DND-41 (cell line): Measurements from ENCODE around the gene A2M.

Source experiments
- ATAC-seq: fragments of 200-7000 bp; cut with Tn5 transposase; 3 replicates; pipeline ENCODE4 v1.9.1; 2021; ENCODE audit warnings: low read depth; ENCODE audit not compliant: insufficient read depth
- DNase-seq: peaks from one replicate; pipeline ENCODE4 v3.0.0-alpha.2; 2020
- H2AFZ ChIP-seq: 2 replicates; pipeline ENCODE4 v1.6.0; 2012; ENCODE audit warnings: low read depth, low read length
- H3K27ac ChIP-seq: 2 replicates; pipeline ENCODE4 v1.5.1; 2012; ENCODE audit warnings: low read length, inconsistent platforms
- H3K27me3 ChIP-seq: fragments of 200-600 bp; sonication (generic); 2 replicates; pipeline ENCODE4 v1.6.0; 2012; ENCODE audit warnings: low read length, mild to moderate bottlenecking, inconsistent platforms; ENCODE audit not compliant: insufficient read depth, poor library complexity
- H3K36me3 ChIP-seq: 2 replicates; pipeline ENCODE4 v1.5.1; 2012; ENCODE audit warnings: low read length, inconsistent platforms; ENCODE audit not compliant: insufficient read depth
- H3K4me1 ChIP-seq: 2 replicates; pipeline ENCODE4 v1.5.1; 2012; ENCODE audit warnings: mild to moderate bottlenecking, low read length; ENCODE audit not compliant: insufficient read depth
- H3K4me2 ChIP-seq: 2 replicates; pipeline ENCODE4 v1.6.0; 2012; ENCODE audit warnings: mild to moderate bottlenecking, moderate library complexity, low read length, inconsistent platforms; ENCODE audit not compliant: insufficient read depth
- H3K4me3 ChIP-seq, 2 experiments: fragments of 200-600 bp in 1 of 2; shearing (Covaris generic) in 1 of 2; 2 replicates each; pipeline ENCODE4 v1.5.1; 2012 to 2016; ENCODE audit warnings: inconsistent platforms in 2 of 2, low read length in 2 of 2, mild to moderate bottlenecking in 2 of 2, low read depth in 1 of 2, moderate library complexity in 1 of 2
- H3K79me2 ChIP-seq: 2 replicates; pipeline ENCODE4 v1.6.0; 2012; ENCODE audit warnings: low read length, inconsistent platforms; ENCODE audit not compliant: insufficient read depth
- H3K9ac ChIP-seq: 2 replicates; pipeline ENCODE4 v1.6.0; 2012; ENCODE audit warnings: low read depth, mild to moderate bottlenecking, inconsistent platforms, low read length, moderate library complexity
- H3K9me3 ChIP-seq: 2 replicates; pipeline ENCODE4 v1.5.1; 2012; ENCODE audit warnings: low read length, moderate library complexity, mild to moderate bottlenecking, inconsistent platforms; ENCODE audit not compliant: insufficient read depth, severe bottlenecking
- H4K20me1 ChIP-seq: 2 replicates; pipeline ENCODE4 v1.6.0; 2012; ENCODE audit warnings: low read length; ENCODE audit not compliant: insufficient read depth
- CTCF ChIP-seq: IDR thresholded peaks from 2 replicates; pipeline ENCODE4 v1.5.1; 2012; ENCODE audit warnings: borderline replicate concordance, low read length, moderate library complexity, mild to moderate bottlenecking; ENCODE audit not compliant: poor library complexity, severe bottlenecking; ENCODE audit errors: extremely low read depth
- EZH2 ChIP-seq: IDR thresholded peaks from 3 replicates; pipeline ENCODE4 v1.6.1; 2012; ENCODE audit warnings: borderline replicate concordance, low read depth, mild to moderate bottlenecking, moderate library complexity, low read length, inconsistent platforms; ENCODE audit not compliant: severe bottlenecking

A2M gene

GRCh38 chr12:9064815-9065606, 50.7 kb downstream of the A2M start:
- no peak for DNase-seq
- TF ChIP-seq CTCF (no peak), EZH2 (no peak)
- H3K9me3 ChIP-seq: peaks cover 9% of the 10 kb centered on the region
- H3K4me2 ChIP-seq: no peak overlapping the region
- no peaks in the 10 kb centered on the region for H4K20me1 ChIP-seq
- H3K4me3 ChIP-seq: no peak overlapping the region
- no peak overlapping the region for H3K27ac ChIP-seq
- H3K36me3 ChIP-seq: no peaks in the 10 kb centered on the region
- ATAC-seq: no peak
- H3K79me2 ChIP-seq: no peaks in the 10 kb centered on the region
- H3K9ac ChIP-seq: no peak overlapping the region
- no peaks in the 10 kb centered on the region for H3K4me1 ChIP-seq
- H2AFZ ChIP-seq: no peak overlapping the region
- H3K27me3 ChIP-seq: no peaks in the 10 kb centered on the region

- no peaks in the 10 kb centered on the region for H4K20me1 ChIP-seq
- TF ChIP-seq EZH2 (no peak), CTCF (no peak)
- peaks cover 9% of the 10 kb centered on the region for H3K9me3 ChIP-seq
- no peaks in the 10 kb centered on the region for H3K36me3 ChIP-seq
- H3K4me2 ChIP-seq: no peak overlapping the region
- H3K79me2 ChIP-seq: no peaks in the 10 kb centered on the region
- H3K4me3 ChIP-seq: no peak overlapping the region
- no peak for ATAC-seq
- H3K4me1 ChIP-seq: no peaks in the 10 kb centered on the region
- no peak overlapping the region for H2AFZ ChIP-seq
- H3K27me3 ChIP-seq: no peaks in the 10 kb centered on the region
- no peak overlapping the region for H3K9ac ChIP-seq
- DNase-seq: no peak
- H3K27ac ChIP-seq: no peak overlapping the region
These were observed 51.4 kb downstream of the A2M start for GRCh38 chr12:9064201-9064814.

DNA sequence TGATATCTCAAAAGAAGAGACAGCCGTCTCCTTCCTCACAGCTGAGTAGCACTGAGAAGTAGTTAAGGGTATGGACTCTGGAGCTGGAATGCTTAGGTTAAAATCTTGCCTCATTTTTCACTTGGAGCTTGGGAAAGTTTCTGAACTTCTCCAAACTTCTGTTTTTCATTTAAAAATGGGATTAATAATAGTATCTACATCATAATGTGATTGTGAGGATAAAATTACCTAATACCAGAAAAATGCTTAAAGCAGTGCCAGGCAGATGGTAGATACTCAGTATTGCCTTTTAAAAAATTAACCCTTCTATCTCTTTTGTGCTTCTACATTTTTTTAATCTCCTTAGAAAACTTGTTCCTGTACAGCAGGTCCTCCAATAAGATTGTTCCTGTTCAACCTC, 63.1 kb downstream of the A2M start:
- H3K9me3 ChIP-seq: no peaks in the 10 kb centered on the region
- H3K9ac ChIP-seq: no peak overlapping the region
- DNase-seq (no peak), ATAC-seq (no peak)
- TF ChIP-seq CTCF (no peak), EZH2 (no peak)
- no peaks in the 10 kb centered on the region for H4K20me1 ChIP-seq
- H3K4me2 ChIP-seq: no peak overlapping the region
- no peaks in the 10 kb centered on the region for H3K4me1 ChIP-seq
- no peaks in the 10 kb centered on the region for H3K79me2 ChIP-seq
- peaks cover 7% of the 10 kb centered on the region for H3K27me3 ChIP-seq
- no peak overlapping the region for H2AFZ ChIP-seq
- H3K4me3 ChIP-seq: no peak overlapping the region
- H3K27ac ChIP-seq: no peak overlapping the region
- H3K36me3 ChIP-seq: no peaks in the 10 kb centered on the region
